Omental fat pad (tissue), 4 donors: ENCODE results near the gene ADAMTSL5. TPM values are rescaled to one million over a fixed set of nuclear protein-coding genes. Genes with fewer than 3 reads are reported as not detected.

Experiments
- ATAC-seq: fragments of 150-250 bp; one replicate; pipeline ENCODE4 v1.9.1; 2016; ENCODE audit warnings: mild to moderate bottlenecking, moderate library complexity; ENCODE audit not compliant: low FRiP score
- DNase-seq: peaks from one replicate; pipeline ENCODE4 v3.0.0-alpha.2; 2019; ENCODE audit warnings: low spot score
- total RNA-seq, 4 donors: library from RNA; depleted of rRNA; stranded (reverse); fragments of >200 nt; gene quantifications; one replicate each; pipeline ENCODE4 v1.1.0, GENCODE V29; 2016
- TF ChIP-seq, protein P1 (sequence below), 3 donors: fragments of 450-650 bp; IDR thresholded peaks; one replicate each; pipeline ENCODE4 v1.5.1; 2016 to 2017; ENCODE audit warnings: antibody characterized with exemption in 3 of 3, mild to moderate bottlenecking in 3 of 3, moderate library complexity in 2 of 3

Gene ADAMTSL5
- total RNA-seq, 4 donors from 2014 or later, result 0.60 to 4.3 (median 0.89) TPM

DNA sequence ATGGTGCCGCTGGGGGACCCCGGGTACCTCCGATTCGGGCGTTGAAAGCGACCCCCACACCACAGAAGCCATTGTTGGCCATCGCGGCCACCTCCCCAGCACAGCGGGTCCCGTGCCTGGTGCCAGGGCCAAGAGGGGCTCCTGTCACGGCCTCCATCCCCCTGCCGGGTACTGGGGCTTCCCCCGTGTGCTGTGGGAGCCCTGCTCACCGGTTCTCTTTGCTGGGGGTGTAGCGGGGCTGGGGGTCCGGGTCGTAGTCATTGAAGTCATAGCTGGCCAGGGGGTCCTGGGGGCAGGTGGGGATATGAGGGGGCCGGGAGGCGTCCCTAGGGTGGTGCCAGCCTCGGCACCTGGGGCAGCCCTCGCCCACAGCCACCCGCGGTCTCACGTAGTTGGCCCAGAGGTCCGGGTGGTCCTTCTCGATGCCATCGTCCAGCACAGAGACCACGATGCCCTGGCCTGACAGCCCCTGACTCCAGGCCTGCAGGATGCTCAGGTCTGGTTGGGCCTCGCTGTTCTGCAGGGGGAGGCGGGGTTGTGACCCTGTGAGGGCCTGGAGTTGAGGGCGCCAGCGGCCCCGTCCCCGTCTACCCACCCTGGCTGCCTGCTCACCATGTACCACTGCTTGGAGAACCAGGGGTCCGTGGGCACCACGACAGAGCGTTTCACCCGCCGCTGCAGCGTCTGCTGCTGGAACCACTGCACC is 25.1 kb downstream of the ADAMTSL5 start:
- no peak for DNase-seq
- TF ChIP-seq, protein P1, sequence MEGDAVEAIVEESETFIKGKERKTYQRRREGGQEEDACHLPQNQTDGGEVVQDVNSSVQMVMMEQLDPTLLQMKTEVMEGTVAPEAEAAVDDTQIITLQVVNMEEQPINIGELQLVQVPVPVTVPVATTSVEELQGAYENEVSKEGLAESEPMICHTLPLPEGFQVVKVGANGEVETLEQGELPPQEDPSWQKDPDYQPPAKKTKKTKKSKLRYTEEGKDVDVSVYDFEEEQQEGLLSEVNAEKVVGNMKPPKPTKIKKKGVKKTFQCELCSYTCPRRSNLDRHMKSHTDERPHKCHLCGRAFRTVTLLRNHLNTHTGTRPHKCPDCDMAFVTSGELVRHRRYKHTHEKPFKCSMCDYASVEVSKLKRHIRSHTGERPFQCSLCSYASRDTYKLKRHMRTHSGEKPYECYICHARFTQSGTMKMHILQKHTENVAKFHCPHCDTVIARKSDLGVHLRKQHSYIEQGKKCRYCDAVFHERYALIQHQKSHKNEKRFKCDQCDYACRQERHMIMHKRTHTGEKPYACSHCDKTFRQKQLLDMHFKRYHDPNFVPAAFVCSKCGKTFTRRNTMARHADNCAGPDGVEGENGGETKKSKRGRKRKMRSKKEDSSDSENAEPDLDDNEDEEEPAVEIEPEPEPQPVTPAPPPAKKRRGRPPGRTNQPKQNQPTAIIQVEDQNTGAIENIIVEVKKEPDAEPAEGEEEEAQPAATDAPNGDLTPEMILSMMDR (IDR thresholded peaks at IDR 0.05), result no peak

DNA sequence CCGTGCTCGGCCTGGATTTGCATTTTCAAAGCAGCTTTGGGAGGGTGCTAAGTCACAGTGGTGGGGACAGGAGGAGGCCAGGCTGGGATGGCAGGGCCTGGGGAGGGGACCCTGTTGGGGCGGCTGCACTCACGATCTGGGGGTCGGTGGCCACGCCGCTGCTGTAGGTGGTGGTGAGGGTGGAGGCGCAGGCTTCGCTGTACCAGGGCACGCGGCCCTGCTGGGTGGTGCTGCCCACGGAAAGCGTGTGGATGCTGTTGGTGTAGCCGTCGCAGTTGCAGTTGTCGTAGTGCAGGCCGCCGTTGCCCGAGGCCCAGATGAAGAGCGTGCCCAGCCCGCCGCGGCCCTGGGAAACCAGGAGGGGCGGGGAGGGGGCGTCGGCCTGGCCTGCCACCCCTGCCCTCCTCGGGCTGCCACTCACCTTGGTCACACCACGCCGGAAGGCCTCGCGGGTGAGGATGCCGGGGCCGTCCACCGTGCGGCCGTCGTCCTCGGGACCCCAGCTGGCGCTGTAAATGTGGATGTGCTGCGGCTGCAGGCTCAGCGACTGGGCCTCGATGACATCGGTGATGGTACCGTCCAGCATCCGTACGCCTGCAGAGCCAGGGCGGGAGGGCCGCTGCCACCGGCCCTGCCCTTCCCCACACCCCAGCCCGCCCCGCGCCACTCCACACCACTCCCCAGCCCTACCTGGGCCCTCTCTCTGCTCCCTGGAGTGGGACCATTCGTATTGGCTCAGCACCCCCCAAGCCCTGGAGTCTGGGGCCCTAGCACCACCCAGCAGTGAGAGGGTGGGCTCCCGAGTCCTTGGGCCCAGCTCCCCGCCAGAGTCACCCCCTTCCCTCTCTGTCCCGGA is 25.9 kb downstream of the ADAMTSL5 start:
- TF ChIP-seq, protein P1 (IDR thresholded peaks at IDR 0.05), result no peak
- ATAC-seq, result no peak
- no peak for DNase-seq

More for the DNA sequence above, 25.1 kb downstream of the ADAMTSL5 start:
- no peak for ATAC-seq

DNA sequence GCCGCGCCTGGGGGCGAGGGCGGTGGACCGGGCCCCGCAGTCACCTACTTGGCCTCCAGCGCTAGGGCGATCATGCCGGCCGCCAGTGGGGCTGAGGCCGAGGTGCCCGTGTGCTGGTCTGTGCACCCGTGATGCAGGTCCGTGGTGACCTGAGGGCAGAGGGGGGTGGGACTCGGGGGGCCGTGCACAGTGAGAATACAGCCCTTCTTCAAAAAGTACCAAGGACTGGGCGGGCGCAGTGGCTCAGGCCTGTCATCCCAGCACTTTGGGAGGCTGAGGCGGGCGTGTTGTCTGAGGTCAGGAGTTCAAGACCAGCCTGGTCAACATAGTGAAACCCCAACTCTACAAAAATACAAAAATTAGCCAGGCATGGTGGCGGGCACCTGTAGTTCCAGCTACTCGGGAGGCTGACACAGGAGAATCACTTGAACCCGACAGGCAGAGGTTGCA is 28.8 kb downstream of the ADAMTSL5 start:
- TF ChIP-seq, protein P1 (IDR thresholded peaks at IDR 0.05), result no peak
- ATAC-seq, result no peak
- DNase-seq, result no peak

DNA sequence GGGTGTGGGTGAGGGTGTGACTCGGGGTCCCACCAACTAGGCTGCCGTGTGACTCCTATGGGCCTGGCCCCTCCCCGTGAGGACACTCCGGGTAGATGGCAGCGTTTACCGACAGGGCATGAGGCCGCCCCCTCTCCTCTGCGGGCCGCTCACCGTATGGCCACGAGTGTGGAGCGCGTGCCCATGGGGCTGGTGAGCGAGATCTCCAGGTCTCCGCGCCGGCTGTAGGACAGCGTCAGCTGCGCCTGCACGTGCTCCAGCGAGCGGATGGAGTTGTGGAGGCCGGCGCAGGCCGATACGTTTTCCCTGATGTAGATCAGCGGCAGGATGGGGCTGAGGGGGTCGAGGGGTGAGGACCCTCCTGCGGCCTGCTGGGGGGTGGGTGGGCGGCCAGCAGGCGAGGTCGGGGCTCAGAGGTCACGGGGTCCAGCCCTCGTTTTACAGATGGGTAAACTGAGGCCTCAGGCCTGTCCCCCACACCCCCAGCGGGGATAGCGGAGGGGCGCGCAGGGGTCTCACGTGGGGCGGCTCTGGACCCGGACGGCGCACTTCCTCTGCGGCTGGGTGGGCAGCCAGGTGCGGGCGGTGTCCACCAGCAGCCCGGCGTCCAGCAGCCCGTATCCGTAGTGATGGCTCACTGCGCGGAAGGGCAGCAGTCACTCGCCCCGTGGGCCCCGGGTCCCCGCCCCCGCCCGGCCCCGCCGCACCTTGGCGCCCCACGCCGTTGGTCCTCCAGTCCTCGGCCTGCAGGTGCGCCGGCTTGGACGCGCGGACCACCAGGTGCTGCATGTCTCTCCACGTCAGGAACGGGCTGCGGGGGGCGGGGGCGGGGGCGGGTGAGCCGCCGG is 29.5 kb downstream of the ADAMTSL5 start:
- DNase-seq (no peak), ATAC-seq (no peak)
- TF ChIP-seq, protein P1 (IDR thresholded peaks at IDR 0.05), result no peak

DNA sequence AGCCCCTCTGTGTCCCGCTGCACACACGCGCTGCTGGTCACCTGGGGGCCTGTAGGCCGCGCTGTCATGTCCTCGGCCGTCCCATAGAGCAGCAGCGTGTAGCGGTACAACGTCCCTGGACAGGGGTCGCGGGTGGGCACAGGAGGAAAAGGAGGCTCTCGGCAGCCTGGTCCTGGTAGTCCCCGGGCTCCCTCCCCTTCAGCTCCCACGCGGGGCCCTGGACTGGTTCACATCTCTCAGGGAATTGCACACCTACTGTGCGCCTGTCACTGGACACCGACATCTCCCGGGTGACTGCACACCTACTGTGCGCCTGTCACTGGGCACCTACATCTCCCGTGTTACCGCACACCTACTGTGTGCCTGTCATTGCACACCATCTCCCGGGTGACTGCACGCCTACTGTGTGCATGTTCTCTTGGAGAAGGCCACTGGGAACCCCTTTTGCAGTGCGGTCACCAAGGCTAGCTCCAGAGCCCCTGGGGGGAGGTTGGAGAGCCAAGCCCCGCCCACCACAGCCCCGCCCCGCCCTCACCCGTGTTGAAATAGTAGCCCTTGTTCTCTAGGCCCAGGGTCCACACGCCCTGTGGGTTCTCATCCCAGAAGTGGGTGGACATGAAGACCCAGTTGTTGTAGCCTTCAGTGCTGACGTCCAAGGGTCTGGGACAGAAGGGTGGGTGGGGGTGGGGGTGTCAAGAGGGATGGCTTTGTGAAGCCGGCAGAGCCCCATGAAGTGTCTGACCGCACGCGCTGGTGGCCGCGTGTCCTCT is 30.3 kb downstream of the ADAMTSL5 start:
- TF ChIP-seq, protein P1 (IDR thresholded peaks at IDR 0.05), result no peak
- ATAC-seq (no peak), DNase-seq (no peak)

DNA sequence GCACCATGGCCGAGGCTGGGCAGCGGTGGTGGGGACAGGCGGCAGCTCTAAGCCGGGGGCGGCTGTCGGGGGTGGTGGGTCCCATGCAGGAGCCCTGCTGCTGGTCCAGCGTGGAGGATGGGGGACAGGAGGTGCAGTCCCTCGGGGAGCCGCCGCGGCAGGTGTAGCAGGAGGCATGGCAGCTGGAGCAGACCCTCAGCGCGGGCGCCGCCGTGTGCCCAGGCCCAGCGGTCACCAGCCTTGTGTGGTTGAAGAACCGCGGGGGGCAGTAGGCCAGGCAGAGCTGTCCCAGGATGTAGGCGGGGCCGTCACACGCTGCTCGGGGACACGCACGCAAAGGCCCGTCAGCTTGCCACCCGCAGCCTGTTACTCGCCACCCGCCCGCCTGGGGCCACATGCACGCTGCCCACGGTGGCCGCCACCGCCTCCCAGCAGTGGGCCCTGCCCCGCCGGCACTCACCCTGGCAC is 30.9 kb downstream of the ADAMTSL5 start:
- TF ChIP-seq, protein P1 (IDR thresholded peaks at IDR 0.05), result no peak
- ATAC-seq, result no peak
- no peak for DNase-seq
